H1 (cell line): ENCODE data around the gene UVSSA. TPM values are rescaled to one million over a fixed set of nuclear protein-coding genes. Genes with fewer than 3 reads are reported as not detected.

Source experiments
- CTCF ChIA-PET: fragments of 300-600 bp; sonication (Branson Sonifier 250); formaldehyde crosslinking; loops from one replicate; lab custom pipeline; 2021; ENCODE audit not compliant: partially characterized antibody; lab: Charles Lee
- POLR2A ChIA-PET: fragments of 300-600 bp; sonication (Branson Sonifier 250); formaldehyde crosslinking; loops from one replicate; lab custom pipeline; 2021; ENCODE audit warnings: inconsistent platforms; ENCODE audit not compliant: partially characterized antibody; lab: Charles Lee
- DNase-seq, 2 experiments: peaks; one replicate each; pipeline versions ENCODE4 v3.0.0 to v3.0.0-alpha.2; 2010 to 2022; ENCODE audit warnings: low spot score in 2 of 2, low read depth in 1 of 2, mixed read lengths in 1 of 2
- FAIRE-seq: peaks from 2 replicates; lab custom pipeline; 2011; peaks lifted over from hg19 to GRCh38; lab: Jason Lieb, UNC
- H2AFZ ChIP-seq: 2 replicates; pipeline ENCODE4 v1.8.1; 2012; ENCODE audit warnings: low read length, inconsistent platforms
- H2AK5ac ChIP-seq: 2 replicates; pipeline ENCODE4 v1.6.1; 2013; ENCODE audit warnings: low read depth, low read length
- H2BK120ac ChIP-seq: replicated peaks from 2 replicates; pipeline ENCODE3; 2013; ENCODE audit warnings: low read depth, low read length, inconsistent platforms
- H2BK12ac ChIP-seq: 2 replicates; pipeline ENCODE4 v1.6.1; 2013; ENCODE audit warnings: low read depth, low read length
- H2BK15ac ChIP-seq: 2 replicates; pipeline ENCODE4 v1.6.1; 2013; ENCODE audit warnings: low read length
- H2BK20ac ChIP-seq: 2 replicates; pipeline ENCODE4 v1.6.1; 2013; ENCODE audit warnings: low read length
- H2BK5ac ChIP-seq: 2 replicates; pipeline ENCODE4 v1.6.1; 2013; ENCODE audit warnings: low read depth, low read length
- H3K14ac ChIP-seq: 2 replicates; pipeline ENCODE4 v1.6.1; 2013; ENCODE audit warnings: inconsistent platforms; ENCODE audit not compliant: insufficient read length
- H3K18ac ChIP-seq: 2 replicates; pipeline ENCODE4 v1.6.1; 2013; ENCODE audit warnings: low read length; ENCODE audit errors: extremely low read depth
- H3K23ac ChIP-seq: 2 replicates; pipeline ENCODE4 v1.6.1; 2013; ENCODE audit warnings: inconsistent platforms; ENCODE audit not compliant: insufficient read length
- H3K23me2 ChIP-seq: 2 replicates; pipeline ENCODE4 v1.6.1; 2013; ENCODE audit warnings: low read depth, low read length
- H3K27ac ChIP-seq: 2 replicates; pipeline ENCODE4 v1.6.1; 2011; ENCODE audit warnings: low read depth, low read length, inconsistent platforms
- H3K27me3 ChIP-seq, 4 experiments: replicated peaks in 1 of 4; 1 replicate in 1 of 4; 2 replicates in 3 of 4; pipeline versions ENCODE4 v1.6.1 to v1.8.1; 2011 to 2013; ENCODE audit warnings: low read length in 3 of 4, mild to moderate bottlenecking in 3 of 4, inconsistent platforms in 2 of 4, mixed read lengths in 2 of 4, moderate library complexity in 1 of 4; ENCODE audit not compliant: control insufficient read depth in 3 of 4, insufficient read depth in 3 of 4; ENCODE audit errors: extremely low read depth in 1 of 4
- H3K36me3 ChIP-seq, 4 experiments: 2 replicates each; pipeline versions ENCODE4 v1.6.1 to v1.8.1; 2011 to 2013; ENCODE audit warnings: mild to moderate bottlenecking in 4 of 4, low read length in 3 of 4, moderate library complexity in 2 of 4, control low read depth in 1 of 4, inconsistent platforms in 1 of 4; ENCODE audit not compliant: insufficient read depth in 4 of 4, control insufficient read depth in 2 of 4
- H3K4ac ChIP-seq: replicated peaks from 2 replicates; pipeline ENCODE3; 2013; ENCODE audit warnings: low read length, low read depth, mixed read lengths, inconsistent platforms; ENCODE audit not compliant: insufficient read length
- H3K4me1 ChIP-seq, 4 experiments: replicated peaks in 1 of 4; 1 replicate in 1 of 4; 2 replicates in 3 of 4; pipeline versions ENCODE4 v1.6.1 to v1.8.1; 2011 to 2013; ENCODE audit warnings: low read length in 3 of 4, inconsistent platforms in 2 of 4, mixed read lengths in 1 of 4; ENCODE audit not compliant: insufficient read depth in 4 of 4, control insufficient read depth in 3 of 4
- H3K4me2 ChIP-seq, 2 experiments: 2 replicates each; pipeline versions ENCODE4 v1.6.1 to v1.8.1; 2011 to 2013; ENCODE audit warnings: low read depth in 2 of 2, low read length in 2 of 2, control low read depth in 1 of 2, inconsistent platforms in 1 of 2, mild to moderate bottlenecking in 1 of 2; ENCODE audit not compliant: insufficient read depth in 1 of 2
- H3K4me3 ChIP-seq, 4 experiments: fragments of 200-600, 300-600 bp in 1 of 4; sonication (generic), shearing (Covaris generic), sonication (Bioruptor Twin) in 1 of 4; 2 replicates each; pipeline versions ENCODE4 v1.5.1 to v1.8.1; 2011 to 2016; ENCODE audit warnings: low read length in 4 of 4, low read depth in 3 of 4, control low read depth in 2 of 4, inconsistent platforms in 2 of 4, mild to moderate bottlenecking in 2 of 4, mixed read lengths in 1 of 4, moderate library complexity in 1 of 4; ENCODE audit not compliant: insufficient read depth in 2 of 4; ENCODE audit errors: extremely low read depth in 1 of 4
- H3K56ac ChIP-seq: replicated peaks from 2 replicates; pipeline ENCODE3; 2013; ENCODE audit warnings: low read depth, mild to moderate bottlenecking, mixed read lengths, low read length, inconsistent platforms; ENCODE audit not compliant: insufficient read length
- H3K79me1 ChIP-seq: 2 replicates; pipeline ENCODE4 v1.6.1; 2013; ENCODE audit warnings: low read depth, low read length, control low read depth
- H3K79me2 ChIP-seq, 2 experiments: 2 replicates each; pipeline versions ENCODE4 v1.6.1 to v1.8.1; 2012 to 2013; ENCODE audit warnings: low read length in 2 of 2, mild to moderate bottlenecking in 2 of 2, inconsistent platforms in 1 of 2; ENCODE audit not compliant: insufficient read depth in 2 of 2, control insufficient read depth in 1 of 2
- H3K9ac ChIP-seq, 4 experiments: replicated peaks in 1 of 4; 1 replicate in 1 of 4; 2 replicates in 3 of 4; pipeline versions ENCODE4 v1.6.1 to v1.8.1; 2011 to 2013; ENCODE audit warnings: low read depth in 3 of 4, low read length in 3 of 4, control low read depth in 2 of 4, mild to moderate bottlenecking in 2 of 4, moderate library complexity in 2 of 4, inconsistent platforms in 1 of 4; ENCODE audit errors: extremely low read depth in 1 of 4
- H3K9me3 ChIP-seq, 2 experiments: 2 replicates each; pipeline versions ENCODE4 v1.6.1 to v1.8.1; 2012 to 2013; ENCODE audit warnings: mild to moderate bottlenecking in 2 of 2, moderate library complexity in 2 of 2, control low read depth in 1 of 2, inconsistent platforms in 1 of 2, low read depth in 1 of 2, low read length in 1 of 2, mixed read lengths in 1 of 2; ENCODE audit not compliant: insufficient read depth in 2 of 2
- H4K20me1 ChIP-seq, 2 experiments: replicated peaks in 1 of 2; 2 replicates each; pipeline versions ENCODE3 to v1.8.1; 2011 to 2013; ENCODE audit warnings: inconsistent platforms in 2 of 2, low read length in 2 of 2, mild to moderate bottlenecking in 1 of 2; ENCODE audit not compliant: insufficient read depth in 2 of 2, control insufficient read depth in 1 of 2
- H4K5ac ChIP-seq: 2 replicates; pipeline ENCODE4 v1.6.1; 2013; ENCODE audit warnings: low read length, low read depth, mixed read lengths, inconsistent platforms; ENCODE audit not compliant: insufficient read length
- H4K8ac ChIP-seq: 2 replicates; pipeline ENCODE4 v1.8.0; 2013; ENCODE audit warnings: mild to moderate bottlenecking, moderate library complexity, low read length, inconsistent platforms; ENCODE audit not compliant: insufficient read depth; ENCODE audit errors: extremely low read depth
- H4K91ac ChIP-seq: replicated peaks from 2 replicates; pipeline ENCODE3; 2013; ENCODE audit warnings: low read length, mixed read lengths, inconsistent platforms; ENCODE audit not compliant: insufficient read length
- CBX5 ChIP-seq: fragments of 300-800, 300-1000 bp; sonication (generic); IDR thresholded peaks from 2 replicates; pipeline ENCODE4 v1.7.1; 2016; ENCODE audit warnings: antibody characterized with exemption, low read length, low read depth
- EP300 ChIP-seq, 2 experiments: IDR thresholded peaks; 1 replicate in 1 of 2; 2 replicates in 1 of 2; pipeline ENCODE4 v1.6.1; 2011 to 2012; ENCODE audit warnings: low read depth in 2 of 2, low read length in 2 of 2, mild to moderate bottlenecking in 2 of 2, borderline replicate concordance in 1 of 2, inconsistent platforms in 1 of 2, moderate library complexity in 1 of 2
- GABPA ChIP-seq: IDR thresholded peaks from 2 replicates; pipeline ENCODE4 v1.6.1; 2011; ENCODE audit warnings: mild to moderate bottlenecking, low read length, moderate library complexity, borderline replicate concordance; ENCODE audit not compliant: insufficient read depth
- GTF2F1 ChIP-seq: IDR thresholded peaks from 2 replicates; pipeline ENCODE4 v1.6.1; 2012; ENCODE audit warnings: low read depth, low read length, improper control_type of control experiment, borderline replicate concordance
- MAFK ChIP-seq: IDR thresholded peaks from 2 replicates; pipeline ENCODE4 v1.6.1; 2012; ENCODE audit warnings: low read depth, mild to moderate bottlenecking, improper control_type of control experiment, low read length
- MAX ChIP-seq: IDR thresholded peaks from 2 replicates; pipeline ENCODE4 v1.6.1; 2012; ENCODE audit warnings: inconsistent platforms
- TAF7 ChIP-seq: optimal IDR thresholded peaks from 2 replicates; pipeline ENCODE3; 2011; ENCODE audit warnings: low read depth, mild to moderate bottlenecking, inconsistent platforms, low read length, moderate library complexity, borderline replicate concordance
- TBP ChIP-seq: IDR thresholded peaks from 2 replicates; pipeline ENCODE4 v1.6.1; 2011; ENCODE audit warnings: low read depth, low read length, improper control_type of control experiment
- WGBS, 2 experiments: shearing (Covaris generic) in 1 of 2; methylation state at CpG; one replicate each; pipeline versions ENCODE4 v1.1.6 to v1.1.7; 2013 to 2015; ENCODE audit warnings: low lambda C conversion rate in 2 of 2, mixed read lengths in 2 of 2, inconsistent platforms in 1 of 2, low coverage in 1 of 2, missing lambda C conversion rate in 1 of 2; ENCODE audit not compliant: insufficient replicate concordance in 2 of 2, insufficient coverage in 1 of 2, insufficient read length in 1 of 2; ENCODE audit errors: extremely low coverage in 1 of 2, missing lambda C conversion rate in 1 of 2; 5-methylcytosine and 5-hydroxymethylcytosine counted together
- polyA plus RNA-seq, 7 experiments: library from polyadenylated mRNA; depleted of rRNA in 3 of 7; stranded (reverse) in 5 of 7; unstranded in 2 of 7; fragments of >200 nt in 5 of 7; fragments of 200-250 nt in 2 of 7; gene quantifications; 1 replicate in 5 of 7; 2 replicates in 1 of 7; 4 replicates in 1 of 7; pipeline versions ENCODE4 v1.2.1 to v1.2.3, GENCODE V29; 2011 to 2013; ENCODE audit warnings: missing spikeins in 2 of 7, mixed read lengths in 2 of 7
- total RNA-seq: library from RNA; stranded (reverse); fragmentation: NEBNext Ultra II Directional; extraction: Animal tissue kit (Norgen Biotek cat#: 25700); gene quantifications from 2 replicates; pipeline ENCODE4 v1.2.1, GENCODE V29; 2021

UVSSA gene
- total and polyA plus RNA-seq, 2 of the 8 experiments (the other 6 are each of a cell fraction or from before 2014, with no cell fraction given), result 14.5 to 19.4 TPM

- Histone ChIP-seq H2BK20ac (no peak overlapping the region), H3K14ac (no peak overlapping the region), H3K18ac (no peak overlapping the region), H2BK5ac (no peak overlapping the region), H2BK12ac (no peak overlapping the region), H3K23ac (no peak overlapping the region), H3K79me2 (peaks cover 0 to 4% of the 10 kb centered on the region in 2 experiments; a peak in 1 of 4 replicates), H3K23me2 (peaks cover 3% of the 10 kb centered on the region), H2BK120ac (no peak overlapping the region), H3K4me1 (no peaks in the 10 kb centered on the region; a peak in 1 of 7 replicates), H4K8ac (no peak overlapping the region), H3K56ac (no peak overlapping the region), H3K4me3 (no peak overlapping the region), H3K4me2 (no peak overlapping the region), H4K20me1 (peaks cover 5 to 17% of the 10 kb centered on the region in 2 experiments), H3K79me1 (no peaks in the 10 kb centered on the region; the same call in 1 of the 2 replicates), H3K27ac (no peak overlapping the region), H3K36me3 (peaks cover 10 to 51% (median 39%) of the 10 kb centered on the region in 4 experiments), H2AK5ac (no peak overlapping the region), H3K9me3 (no peaks in the 10 kb centered on the region), H4K5ac (no peak overlapping the region), H2AFZ (no peak overlapping the region), H3K4ac (no peak overlapping the region), H3K9ac (no peak overlapping the region), H4K91ac (no peak overlapping the region), H3K27me3 (no peaks in the 10 kb centered on the region), H2BK15ac (no peak overlapping the region)
- ChIA-PET CTCF (interaction anchor here (1.0 to 1.3 kb wide), 2 partner anchors 9 to 13 kb away, joined by 3 read pairs; no protein-coding TSS in a partner anchor), POLR2A (interaction anchor here (1.2 to 2.5 kb wide), 3 partner anchors 11 to 93 kb away, joined by 3 to 8 read pairs (median 6); partner anchors contain the start of gene CTBP1)
- WGBS, 2 experiments, result 94% methylated on average over 20 of the region's 20 CpGs; no CpG with 5 or more reads in 1 of the 2 experiments
- DNase-seq, result no peak
- FAIRE-seq, result no peak
- TF ChIP-seq EP300 (IDR thresholded peaks at IDR 0.05; ENCODE audit: borderline replicate concordance in 1 of 2, low read depth in 2 of 2, low read length in 2 of 2) (no peak), CBX5 (no peak), GABPA (no peak), GTF2F1 (no peak), MAX (no peak), TAF7 (no peak), MAFK (no peak), TBP (no peak)
These were observed 6.1 kb upstream of the UVSSA start for GRCh38 chr4:1340861-1341260.
